Keratinocyte (primary cell): ENCODE results near the gene G2E3.

ENCODE experiments used
- CTCF ChIP-seq, 3 experiments: IDR thresholded peaks in 1 of 3; conservative IDR thresholded peaks in 1 of 3; optimal IDR thresholded peaks in 1 of 3; 2 replicates in 2 of 3; 3 replicates in 1 of 3; pipeline versions ENCODE3 to v1.5.1; 2011; ENCODE audit warnings: low read length in 3 of 3, mild to moderate bottlenecking in 3 of 3, moderate library complexity in 2 of 3, control low read depth in 1 of 3, inconsistent platforms in 1 of 3; ENCODE audit not compliant: insufficient read depth in 2 of 3; ENCODE audit errors: extremely low read depth in 1 of 3
- EZH2 ChIP-seq: IDR thresholded peaks from one replicate; pipeline ENCODE4 v1.6.1; 2012; ENCODE audit warnings: inconsistent platforms, mild to moderate bottlenecking, low read length, moderate library complexity

GRCh38 chr14:30624132-30624423, 65.1 kb downstream of the G2E3 start:
- no peak for TF ChIP-seq CTCF (optimal IDR thresholded peaks at IDR 0.05 in 1 of 3, IDR thresholded peaks at IDR 0.05 in 1 of 3, conservative IDR thresholded peaks at IDR 0.05 in 1 of 3; ENCODE audit: extremely low read depth in 1 of 3, insufficient read depth in 2 of 3, low read length in 3 of 3)
- TF ChIP-seq EZH2, result no peak
